Ovary (tissue), 9 donors: ENCODE measurements around the gene FGFR2. TPM values are rescaled to one million over a fixed set of nuclear protein-coding genes. Genes with fewer than 3 reads are reported as not detected.

Experiments
- DNase-seq, 5 donors: peaks; one replicate each; pipeline ENCODE4 v3.0.0-alpha.2; 2019 to 2020
- H3K27ac ChIP-seq, 2 donors: fragments of 200-600 bp; one replicate each; pipeline versions ENCODE4 v1.5.1 to v1.8.0; 2019 to 2022
- H3K27me3 ChIP-seq: fragments of 200-600 bp; one replicate; pipeline ENCODE4 v1.8.0; 2022
- H3K36me3 ChIP-seq: fragments of 200-600 bp; sonication (generic); one replicate; pipeline ENCODE4 v1.5.1; 2019
- H3K4me1 ChIP-seq: one replicate; pipeline ENCODE4 v1.8.1; 2013; ENCODE audit warnings: mild to moderate bottlenecking, moderate library complexity; ENCODE audit not compliant: insufficient read depth
- H3K4me3 ChIP-seq: fragments of 200-600 bp; sonication (generic); one replicate; pipeline ENCODE4 v1.5.1; 2017
- H3K9me3 ChIP-seq, 2 donors: fragments of 200-600 bp in 1 of 2; sonication (generic) in 1 of 2; one replicate each; pipeline versions ENCODE4 v1.5.1 to v1.8.1; 2013 to 2019; ENCODE audit warnings: mild to moderate bottlenecking in 1 of 2, moderate library complexity in 1 of 2
- EP300 ChIP-seq: sonication (generic); formaldehyde crosslinking; IDR thresholded peaks from one replicate; pipeline ENCODE4 v1.6.1; 2017; ENCODE audit warnings: antibody characterized with exemption
- POLR2A ChIP-seq: fragments of 450-650 bp; IDR thresholded peaks from one replicate; pipeline ENCODE4 v1.6.1; 2017; ENCODE audit warnings: antibody characterized with exemption, mild to moderate bottlenecking, moderate library complexity
- WGBS, 3 donors: extraction: QIAGEN DNeasy Blood & Tissue Kit in 1 of 3; methylation state at CpG; one replicate each; pipeline versions ENCODE4 v1.1.5 to v1.1.7; 2013 to 2017; 5-methylcytosine and 5-hydroxymethylcytosine counted together
- intact Hi-C, 4 donors: fragments of 100-400 bp; cut with DNase I; formaldehyde crosslinking; loops; one replicate each; pipeline versions ENCODE4 v1.11.0 to v1.15.1; 2022 to 2023
- polyA plus RNA-seq, 2 donors: library from polyadenylated mRNA; stranded (reverse); fragments of 200-250 nt in 1 of 2; fragments of 350-450 nt in 1 of 2; fragmentation: Illumina TruSeq in 1 of 2; extraction: RNeasy Lipid Tissue Mini Kit (QIAGEN cat#74804) in 1 of 2; gene quantifications; one replicate each; pipeline ENCODE4 v1.2.3, GENCODE V29; 2013 to 2014
- total RNA-seq, 7 donors: library from RNA; depleted of rRNA in 2 of 7; stranded (reverse); fragments of >200 nt in 2 of 7; fragmentation: NEBNext Ultra II Directional in 3 of 7; extraction: Animal tissue kit (Norgen Biotek cat#: 25700) in 3 of 7; gene quantifications; one replicate each; pipeline versions ENCODE4 v1.1.0 to v1.2.4, GENCODE V29; 2016 to 2023
- TF ChIP-seq, protein P1 (sequence below), 3 donors: fragments of 450-650 bp in 2 of 3; fragments of 200-600 bp in 1 of 3; IDR thresholded peaks; one replicate each; pipeline versions ENCODE4 v1.5.1 to v1.8.0; 2016 to 2022; ENCODE audit warnings: antibody characterized with exemption in 3 of 3, mild to moderate bottlenecking in 1 of 3
- donor health status: DM: no; HTN: no; CAD: no; lungs with moderate emphysema.
- donor health status: DM: no; HTN: no; CAD: no.
- donor health status: Bipolar disorder and iron deficiency.
- donor health status: DM: yes; HTN: yes; CAD: no.
- donor health status: DM: no; HTN: no; CAD: no.
- donor health status: DM: yes; HTN: yes; CAD: no.

FGFR2 gene
- total and polyA plus RNA-seq, 9 donors: 8.8 to 52.2 (median 26.5) TPM

DNA sequence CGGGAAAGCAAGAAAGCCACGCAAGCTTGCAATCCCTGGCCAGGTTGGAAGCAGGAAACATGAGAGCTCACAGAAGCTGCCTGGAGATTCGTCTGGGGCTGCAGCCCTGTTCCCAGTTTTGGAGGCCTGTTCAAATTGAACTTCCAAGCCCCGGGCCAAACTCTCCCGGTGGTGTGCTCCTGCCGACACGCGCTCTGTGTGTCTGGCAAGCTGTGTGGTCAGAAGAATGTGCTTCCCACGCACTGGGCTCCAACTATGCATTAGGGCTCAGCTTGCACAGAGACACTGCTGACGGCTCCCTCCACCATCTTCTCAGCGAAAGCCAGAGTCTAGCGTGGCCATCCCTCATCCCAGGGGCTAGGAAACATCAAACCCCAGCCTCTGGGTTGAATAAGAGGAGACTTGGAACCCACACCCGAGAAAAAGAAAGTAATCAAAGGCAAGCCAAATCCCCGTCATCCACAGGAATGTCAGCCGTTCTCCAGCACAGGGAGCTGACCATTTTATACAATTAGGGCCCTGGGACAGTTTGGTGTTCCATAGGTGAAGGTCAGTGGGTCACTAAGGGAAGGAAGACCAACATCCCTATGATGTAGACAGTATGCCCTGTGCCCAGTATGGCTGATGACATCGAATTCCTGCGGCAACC, 107.2 kb downstream of the FGFR2 start:
- peak; percentile 26 to 73 (median 51) for DNase-seq
- H3K4me1 ChIP-seq: peaks cover 2% of the 10 kb centered on the region
- H3K9me3 ChIP-seq: no peaks in the 10 kb centered on the region
- H3K27me3 ChIP-seq: no peaks in the 10 kb centered on the region
- H3K36me3 ChIP-seq: no peaks in the 10 kb centered on the region
- no peak overlapping the region for H3K4me3 ChIP-seq
- no peak overlapping the region for H3K27ac ChIP-seq
- no peak for TF ChIP-seq EP300
- TF ChIP-seq POLR2A: no peak
- TF ChIP-seq, protein P1, sequence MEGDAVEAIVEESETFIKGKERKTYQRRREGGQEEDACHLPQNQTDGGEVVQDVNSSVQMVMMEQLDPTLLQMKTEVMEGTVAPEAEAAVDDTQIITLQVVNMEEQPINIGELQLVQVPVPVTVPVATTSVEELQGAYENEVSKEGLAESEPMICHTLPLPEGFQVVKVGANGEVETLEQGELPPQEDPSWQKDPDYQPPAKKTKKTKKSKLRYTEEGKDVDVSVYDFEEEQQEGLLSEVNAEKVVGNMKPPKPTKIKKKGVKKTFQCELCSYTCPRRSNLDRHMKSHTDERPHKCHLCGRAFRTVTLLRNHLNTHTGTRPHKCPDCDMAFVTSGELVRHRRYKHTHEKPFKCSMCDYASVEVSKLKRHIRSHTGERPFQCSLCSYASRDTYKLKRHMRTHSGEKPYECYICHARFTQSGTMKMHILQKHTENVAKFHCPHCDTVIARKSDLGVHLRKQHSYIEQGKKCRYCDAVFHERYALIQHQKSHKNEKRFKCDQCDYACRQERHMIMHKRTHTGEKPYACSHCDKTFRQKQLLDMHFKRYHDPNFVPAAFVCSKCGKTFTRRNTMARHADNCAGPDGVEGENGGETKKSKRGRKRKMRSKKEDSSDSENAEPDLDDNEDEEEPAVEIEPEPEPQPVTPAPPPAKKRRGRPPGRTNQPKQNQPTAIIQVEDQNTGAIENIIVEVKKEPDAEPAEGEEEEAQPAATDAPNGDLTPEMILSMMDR (IDR thresholded peaks at IDR 0.05): no peak
- intact Hi-C loops: no loop called here
- 22 to 30% (median 25%) methylated on average over 17 of the region's 17 CpGs for whole genome bisulfite sequencing, 3 donors

DNA sequence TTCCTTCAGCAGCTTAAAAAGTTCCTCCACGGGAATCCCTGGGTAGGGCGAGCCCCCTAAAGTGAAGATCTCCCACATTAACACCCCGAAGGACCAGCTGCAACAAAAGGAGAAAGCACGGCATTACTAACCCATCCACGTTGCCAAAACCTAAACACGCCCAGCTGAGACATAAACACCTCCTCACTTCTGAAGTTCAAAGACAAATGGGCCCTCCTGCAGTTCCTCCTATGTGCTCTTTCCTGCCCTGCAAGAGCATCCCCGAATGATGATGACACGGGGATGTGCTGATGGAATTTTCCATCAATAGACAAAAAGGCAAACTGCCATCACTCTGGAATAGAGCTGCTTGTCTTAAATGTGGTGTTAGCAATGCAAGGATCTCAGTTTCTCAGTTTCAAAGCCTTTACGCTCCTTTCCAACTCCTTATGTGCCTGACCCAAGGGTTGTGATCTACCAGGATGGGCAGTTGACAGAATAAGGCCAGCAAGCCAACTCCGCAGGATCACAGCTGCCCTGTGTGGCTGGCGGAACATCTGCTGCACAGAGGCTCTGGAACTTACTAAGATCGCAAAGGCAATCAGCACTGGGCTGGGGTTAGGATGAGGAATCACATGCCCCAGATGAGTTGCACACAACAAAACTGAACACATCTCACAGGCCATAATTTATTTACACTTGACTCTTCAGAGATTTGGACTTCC, 112.7 kb downstream of the FGFR2 start:
- 91 to 96% (median 95%) methylated on average over 12 of the region's 12 CpGs for WGBS, 3 donors
- intact Hi-C loops: loop anchor here in 1 of 4 donors (10.0 kb wide), 1 partner anchor 109 kb away; the partner anchor contains the start of gene FGFR2
- Histone ChIP-seq H3K4me1 (no peaks in the 10 kb centered on the region), H3K9me3 (no peaks in the 10 kb centered on the region), H3K27ac (no peak overlapping the region), H3K27me3 (no peaks in the 10 kb centered on the region), H3K4me3 (no peak overlapping the region), H3K36me3 (no peaks in the 10 kb centered on the region)
- no peak for DNase-seq
- TF ChIP-seq, protein P1 (IDR thresholded peaks at IDR 0.05): no peak

DNA sequence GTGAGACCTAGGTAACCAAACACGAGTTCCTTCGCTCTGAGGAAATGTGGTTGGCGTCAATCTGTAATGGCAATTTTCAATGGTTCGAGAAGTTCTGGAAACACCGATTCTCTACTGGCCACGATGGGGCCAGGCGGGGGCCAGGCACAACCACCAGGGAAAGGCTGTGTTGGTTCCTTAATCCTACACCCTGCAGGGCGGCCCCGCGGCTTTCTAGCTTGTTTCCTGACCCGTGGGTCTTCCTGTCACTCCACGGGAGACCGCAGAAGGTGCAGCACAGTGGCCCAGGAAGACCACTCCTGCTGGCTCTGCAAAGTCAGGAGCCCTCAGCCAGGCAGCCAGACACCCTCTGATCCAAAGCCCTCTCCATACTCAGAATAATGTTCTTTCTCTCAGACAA, 113.4 kb downstream of the FGFR2 start:
- TF ChIP-seq EP300 (no peak), POLR2A (no peak)
- TF ChIP-seq, protein P1 (IDR thresholded peaks at IDR 0.05): no peak
- H3K4me1 ChIP-seq: no peaks in the 10 kb centered on the region
- no peaks in the 10 kb centered on the region for H3K9me3 ChIP-seq
- H3K27ac ChIP-seq: no peak overlapping the region
- no peak for DNase-seq
- intact Hi-C loops: loop anchor here in 1 of 4 donors (10.0 kb wide), 1 partner anchor 110 kb away; the partner anchor contains the start of gene FGFR2
- WGBS, 3 donors: 89 to 98% (median 97%) methylated on average over 13 of the region's 13 CpGs
- no peaks in the 10 kb centered on the region for H3K27me3 ChIP-seq
- no peaks in the 10 kb centered on the region for H3K36me3 ChIP-seq
- no peak overlapping the region for H3K4me3 ChIP-seq

DNA sequence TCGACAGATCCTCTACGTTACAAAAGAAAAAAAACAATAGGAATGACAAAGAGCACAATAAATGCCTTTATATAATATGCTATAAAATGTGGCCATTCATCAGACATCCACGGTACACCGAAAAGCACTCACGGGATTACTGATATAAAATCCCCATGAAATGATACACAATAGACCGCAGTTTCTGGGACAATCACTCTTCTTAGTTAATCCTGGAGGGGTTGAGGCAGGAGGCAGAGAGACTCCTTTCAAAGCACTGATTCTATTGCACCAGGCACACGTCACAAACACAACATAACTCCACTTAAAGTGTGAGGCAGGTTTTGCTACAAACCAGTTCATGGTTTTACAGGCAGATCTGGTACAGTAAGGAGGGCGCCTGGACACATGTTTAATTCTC, 113.8 kb downstream of the FGFR2 start:
- Histone ChIP-seq H3K27ac (no peak overlapping the region), H3K4me3 (no peak overlapping the region), H3K27me3 (no peaks in the 10 kb centered on the region), H3K9me3 (no peaks in the 10 kb centered on the region), H3K4me1 (no peaks in the 10 kb centered on the region), H3K36me3 (no peaks in the 10 kb centered on the region)
- intact Hi-C loops: loop anchor here in 1 of 4 donors (10.0 kb wide), 1 partner anchor 110 kb away; the partner anchor contains the start of gene FGFR2
- 97 to 98% (median 98%) methylated on average over 8 of the region's 8 CpGs for WGBS, 3 donors
- TF ChIP-seq POLR2A: no peak
- no peak for TF ChIP-seq EP300
- TF ChIP-seq, protein P1 (IDR thresholded peaks at IDR 0.05): no peak
- no peak for DNase-seq
